ENCODE measurements around the gene TBL3. TPM values are rescaled to one million over a fixed set of nuclear protein-coding genes. Genes with fewer than 3 reads are reported as not detected.

TBL3 gene
- polyA plus RNA-seq, 1 donor (not counting 4 experiments of a cell fraction or from before 2014, with no cell fraction given) = 27.8 TPM

DNA sequence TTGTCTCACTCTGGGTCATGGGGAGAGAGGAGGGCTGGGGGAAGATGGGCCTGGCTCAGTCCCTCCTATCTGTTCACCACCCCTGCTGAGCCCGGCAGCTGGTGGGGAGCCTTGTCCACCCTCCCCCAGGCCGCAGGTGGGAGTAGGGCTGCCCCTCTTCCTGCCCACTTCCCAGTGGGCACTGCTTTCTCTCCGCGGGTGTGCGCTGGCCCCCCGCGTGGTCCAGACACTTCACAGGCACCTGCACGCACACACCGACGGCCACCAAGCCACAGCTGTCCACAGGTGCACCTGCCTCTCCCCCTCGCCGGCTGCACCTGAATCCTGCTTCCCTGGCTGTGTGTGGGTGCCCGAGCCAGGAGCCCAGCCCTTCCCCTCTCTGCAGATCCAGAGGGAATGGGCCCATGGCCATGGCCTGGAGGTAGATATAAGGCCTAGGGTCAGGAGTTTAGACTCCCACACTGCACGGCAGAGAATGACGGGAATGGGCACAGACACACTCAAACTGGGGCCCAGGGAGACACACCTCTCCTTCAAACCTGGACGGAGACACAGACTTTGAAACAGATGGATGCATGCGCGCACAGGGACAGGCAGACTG is 56.9 kb downstream of the TBL3 start:
- DNase-seq (ENCODE audit: low read depth, low spot score) (no peak), FAIRE-seq (no peak)
- dilution Hi-C loops (cut with MboI; ENCODE audit: extremely low pct_ligation_motif_present, low sequenced_read_pairs) = no loop called here
- Histone ChIP-seq H3K36me3 (ENCODE audit: control insufficient read depth in 2 of 2, extremely low read depth in 1 of 2, insufficient read depth in 2 of 2, low read length in 2 of 2) (no peaks in the 10 kb centered on the region), H3K9ac (ENCODE audit: control insufficient read depth, extremely low read depth, insufficient read depth, low read length) (no peak overlapping the region), H3K79me2 (ENCODE audit: control insufficient read depth, insufficient read depth, low read length) (no peaks in the 10 kb centered on the region), H3K4me2 (ENCODE audit: control insufficient read depth, extremely low read depth, insufficient read depth, low read depth, low read length) (no peak overlapping the region), H4K20me1 (ENCODE audit: control insufficient read depth, extremely low read depth, insufficient read depth, low read length) (no peaks in the 10 kb centered on the region), H3K27ac (ENCODE audit: control insufficient read depth, insufficient read depth, low read length) (no peak overlapping the region), H3K9me3 (ENCODE audit: control insufficient read depth, low read depth, low read length) (no peaks in the 10 kb centered on the region), H3K4me1 (ENCODE audit: control insufficient read depth, extremely low read depth, insufficient read depth, low read length) (peaks cover 12% of the 10 kb centered on the region), H3K27me3 (ENCODE audit: control insufficient read depth, extremely low read depth, insufficient read depth, low read length) (no peaks in the 10 kb centered on the region), H2AFZ (ENCODE audit: control insufficient read depth, low read length) (no peak overlapping the region), H3K4me3 (ENCODE audit: control insufficient read depth in 2 of 3, extremely low read depth in 1 of 3, insufficient read depth in 2 of 3, low read depth in 1 of 3, low read length in 3 of 3) (no peak overlapping the region), H3K9me1 (ENCODE audit: control insufficient read depth, extremely low read depth, insufficient read depth, low read length) (no peaks in the 10 kb centered on the region)
- TF ChIP-seq CTCF (optimal IDR thresholded peaks at IDR 0.05 in 1 of 3, IDR thresholded peaks at IDR 0.05 in 1 of 3, conservative IDR thresholded peaks at IDR 0.05 in 1 of 3; ENCODE audit: extremely low read depth in 1 of 3, insufficient read depth in 2 of 3, low read length in 3 of 3) (no peak), EZH2 (IDR thresholded peaks at IDR 0.05; ENCODE audit: low read length) (no peak)

DNA sequence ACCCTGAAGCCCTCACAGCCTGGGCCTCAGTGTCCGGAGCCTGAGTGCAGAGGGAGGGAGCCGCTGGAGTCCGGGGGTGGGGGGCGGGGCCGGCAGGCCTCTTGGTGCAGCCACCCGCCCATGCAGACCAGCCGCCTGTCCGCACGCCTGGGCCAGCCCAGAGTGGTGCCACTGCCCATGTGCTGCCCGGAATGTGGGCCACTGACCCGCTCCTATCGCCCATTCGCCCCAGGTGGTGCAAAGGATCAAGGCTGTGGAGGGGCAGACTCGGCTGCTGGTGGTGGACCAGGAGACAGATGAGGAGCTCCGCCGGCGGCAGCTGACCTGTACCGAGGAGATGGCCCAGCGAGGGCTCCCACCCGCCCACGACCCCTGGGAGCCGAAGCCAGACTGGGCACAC is 57.5 kb downstream of the TBL3 start:
- no peak overlapping the region for H3K4me3 ChIP-seq (ENCODE audit: control insufficient read depth in 2 of 3, extremely low read depth in 1 of 3, insufficient read depth in 2 of 3, low read depth in 1 of 3, low read length in 3 of 3)
- H3K36me3 ChIP-seq (ENCODE audit: control insufficient read depth in 2 of 2, extremely low read depth in 1 of 2, insufficient read depth in 2 of 2, low read length in 2 of 2) = no peaks in the 10 kb centered on the region
- no peak for TF ChIP-seq CTCF (optimal IDR thresholded peaks at IDR 0.05 in 1 of 3, IDR thresholded peaks at IDR 0.05 in 1 of 3, conservative IDR thresholded peaks at IDR 0.05 in 1 of 3; ENCODE audit: extremely low read depth in 1 of 3, insufficient read depth in 2 of 3, low read length in 3 of 3)
- no peak for TF ChIP-seq EZH2 (IDR thresholded peaks at IDR 0.05; ENCODE audit: low read length)
- no peak overlapping the region for H3K4me2 ChIP-seq (ENCODE audit: control insufficient read depth, extremely low read depth, insufficient read depth, low read depth, low read length)
- dilution Hi-C loops (cut with MboI; ENCODE audit: extremely low pct_ligation_motif_present, low sequenced_read_pairs) = no loop called here
- no peaks in the 10 kb centered on the region for H3K9me1 ChIP-seq (ENCODE audit: control insufficient read depth, extremely low read depth, insufficient read depth, low read length)
- H3K4me1 ChIP-seq (ENCODE audit: control insufficient read depth, extremely low read depth, insufficient read depth, low read length) = peaks cover 15% of the 10 kb centered on the region
- H3K79me2 ChIP-seq (ENCODE audit: control insufficient read depth, insufficient read depth, low read length) = no peaks in the 10 kb centered on the region
- no peaks in the 10 kb centered on the region for H3K9me3 ChIP-seq (ENCODE audit: control insufficient read depth, low read depth, low read length)
- H3K27ac ChIP-seq (ENCODE audit: control insufficient read depth, insufficient read depth, low read length) = no peak overlapping the region
- no peaks in the 10 kb centered on the region for H3K27me3 ChIP-seq (ENCODE audit: control insufficient read depth, extremely low read depth, insufficient read depth, low read length)
- no peak for DNase-seq (ENCODE audit: low read depth, low spot score)
- no peak overlapping the region for H3K9ac ChIP-seq (ENCODE audit: control insufficient read depth, extremely low read depth, insufficient read depth, low read length)
- no peak for FAIRE-seq
- H4K20me1 ChIP-seq (ENCODE audit: control insufficient read depth, extremely low read depth, insufficient read depth, low read length) = no peaks in the 10 kb centered on the region
- H2AFZ ChIP-seq (ENCODE audit: control insufficient read depth, low read length) = no peak overlapping the region

Measured in keratinocyte (primary cell).